Stimulated activated naive CD4-positive, alpha-beta T cell (primary cell): Measurements from ENCODE around the gene RPL27.

Experiments
- DNase-seq, 6 experiments: peaks; one replicate each; lab custom pipeline; 2025; lab: John Stamatoyannopoulos, UW

Gene RPL27

GRCh38 chr17:43020789-43021740 is 22.8 kb downstream of the RPL27 start:
- peak; percentile 22 to 60 (median 35) for DNase-seq

GRCh38 chr17:43021741-43022512 is 23.7 kb downstream of the RPL27 start, which contains the start of gene VAT1:
Gene VAT1, minus strand, starts transcription at chr17:43022385. Its CDS starts 63 bp downstream, at chr17:43022322.
- DNase-seq = peak; percentile 16 to 68 (median 56)

- DNase-seq = peak; percentile 63 to 85 (median 76)
These were observed 26.4 kb downstream of the RPL27 start, which contains the start of gene RND2 for GRCh38 chr17:43024407-43025289. Gene RND2, plus strand, starts transcription at chr17:43025231. Its CDS starts 117 bp downstream, at chr17:43025348.

GRCh38 chr17:43025290-43025657 is 27.1 kb downstream of the RPL27 start:
- no peak for DNase-seq

GRCh38 chr17:43025766-43026537 is 27.7 kb downstream of the RPL27 start:
- no peak for DNase-seq

GRCh38 chr17:43026595-43026994 is 28.4 kb downstream of the RPL27 start:
- no peak for DNase-seq

GRCh38 chr17:43027091-43028032 is 29.1 kb downstream of the RPL27 start:
- DNase-seq = no peak

- DNase-seq = no peak
These were observed 30.1 kb downstream of the RPL27 start for GRCh38 chr17:43028221-43028861.

GRCh38 chr17:43030137-43030767 is 32.0 kb downstream of the RPL27 start:
- no peak for DNase-seq

- DNase-seq = no peak
These were observed 33.4 kb downstream of the RPL27 start for GRCh38 chr17:43031666-43032065.

- no peak for DNase-seq
These were observed 36.0 kb downstream of the RPL27 start for GRCh38 chr17:43033948-43034881.

- no peak for DNase-seq
These were observed 36.7 kb downstream of the RPL27 start for GRCh38 chr17:43034894-43035293.

- DNase-seq = no peak
These were observed 41.4 kb downstream of the RPL27 start for GRCh38 chr17:43039646-43040045.

GRCh38 chr17:43040655-43041054 is 42.4 kb downstream of the RPL27 start:
- no peak for DNase-seq

GRCh38 chr17:43042025-43042628 is 43.9 kb downstream of the RPL27 start:
- no peak for DNase-seq

- DNase-seq = no peak
These were observed 45.1 kb downstream of the RPL27 start for GRCh38 chr17:43043307-43043706.

GRCh38 chr17:43044024-43044423 is 45.8 kb downstream of the RPL27 start:
- DNase-seq = no peak
